Measurements from ENCODE around the gene COX6B1.
"Not testable (repeated sequence)": the region's sequence is repeated elsewhere in the genome, so short reads cannot be mapped to it uniquely, and the experiment has no call there.

COX6B1 gene

GRCh38 chr19:35633727-35634440 lies 14.2 kb upstream of the COX6B1 start:
- DNase-seq (ENCODE audit: low read depth in 2 of 2) = no peak

GRCh38 chr19:35636651-35637050 lies 11.5 kb upstream of the COX6B1 start:
- DNase-seq (ENCODE audit: low read depth in 2 of 2) = no peak

- DNase-seq (ENCODE audit: low read depth in 2 of 2) = no peak
These were observed 11.0 kb upstream of the COX6B1 start for GRCh38 chr19:35637165-35637564.

- no peak for DNase-seq (ENCODE audit: low read depth in 2 of 2)
These were observed 8.8 kb upstream of the COX6B1 start for GRCh38 chr19:35639321-35639639.

GRCh38 chr19:35639863-35640262 lies 8.3 kb upstream of the COX6B1 start:
- no peak for DNase-seq (ENCODE audit: low read depth in 2 of 2)

GRCh38 chr19:35641515-35642151 lies 6.5 kb upstream of the COX6B1 start, which contains the start of gene ETV2:
TSS of gene ETV2 (plus strand) at chr19:35641745. CDS start at chr19:35642461, 716 bp downstream.
- DNase-seq (ENCODE audit: low read depth in 2 of 2) = peak in 1 of 2 experiments; percentile 6

GRCh38 chr19:35642312-35642711 lies 5.8 kb upstream of the COX6B1 start:
- DNase-seq (ENCODE audit: low read depth in 2 of 2) = no peak

GRCh38 chr19:35642798-35643254 lies 5.3 kb upstream of the COX6B1 start:
- DNase-seq (ENCODE audit: low read depth in 2 of 2) = no peak

- peak; percentile 56 to 60 for DNase-seq (ENCODE audit: low read depth in 2 of 2)
These were observed 4.6 kb upstream of the COX6B1 start for GRCh38 chr19:35643255-35644205.

GRCh38 chr19:35644206-35644986 lies 3.7 kb upstream of the COX6B1 start:
- DNase-seq (ENCODE audit: low read depth in 2 of 2) = peak; percentile 75 to 83

- peak in 1 of 2 experiments; percentile 13 for DNase-seq (ENCODE audit: low read depth in 2 of 2)
These were observed 3.0 kb upstream of the COX6B1 start for GRCh38 chr19:35644987-35645679.

GRCh38 chr19:35645680-35646511 lies 2.2 kb upstream of the COX6B1 start:
- DNase-seq (ENCODE audit: low read depth in 2 of 2) = no peak

- DNase-seq (ENCODE audit: low read depth in 2 of 2) = no peak
These were observed 2.5 kb downstream of the COX6B1 start for GRCh38 chr19:35650581-35650980.

GRCh38 chr19:35654828-35655227 lies 6.7 kb downstream of the COX6B1 start:
- DNase-seq (ENCODE audit: low read depth in 2 of 2) = not testable (repeated sequence)

GRCh38 chr19:35655600-35655999 lies 7.5 kb downstream of the COX6B1 start:
- DNase-seq (ENCODE audit: low read depth in 2 of 2) = no peak

- no peak for DNase-seq (ENCODE audit: low read depth in 2 of 2)
These were observed 8.6 kb downstream of the COX6B1 start for GRCh38 chr19:35656700-35657099.

GRCh38 chr19:35657904-35658700 lies 10.0 kb downstream of the COX6B1 start:
- DNase-seq (ENCODE audit: low read depth in 2 of 2) = no peak

GRCh38 chr19:35661995-35662340 lies 13.8 kb downstream of the COX6B1 start:
- DNase-seq (ENCODE audit: low read depth in 2 of 2) = no peak

GRCh38 chr19:35663981-35664380 lies 15.9 kb downstream of the COX6B1 start:
- no peak for DNase-seq (ENCODE audit: low read depth in 2 of 2)
